ENCODE data around the gene LRRC8D.

LRRC8D gene

GRCh38 chr1:89866568-89866967 lies 45.7 kb downstream of the LRRC8D start (continued):
- no peak for TF ChIP-seq TOX (CRISPR knock-in tag; IDR thresholded peaks at IDR 0.05; ENCODE audit: borderline replicate concordance)

- no peak for TF ChIP-seq ZNF70 (CRISPR knock-in tag; IDR thresholded peaks at IDR 0.05)
- TF ChIP-seq ISL1 (CRISPR knock-in tag; IDR thresholded peaks at IDR 0.05) = no peak
- TF ChIP-seq PPARA (CRISPR knock-in tag; IDR thresholded peaks at IDR 0.05; ENCODE audit: borderline replicate concordance) = no peak
- TF ChIP-seq POU6F1 (CRISPR knock-in tag; IDR thresholded peaks at IDR 0.05; ENCODE audit: borderline replicate concordance, low read depth) = no peak
- TF ChIP-seq CSDC2 (CRISPR knock-in tag; IDR thresholded peaks at IDR 0.05) = no peak
- TF ChIP-seq ZFP30 (CRISPR knock-in tag; IDR thresholded peaks at IDR 0.05) = no peak
- no peak for TF ChIP-seq ARNTL (CRISPR knock-in tag; IDR thresholded peaks at IDR 0.05; ENCODE audit: borderline replicate concordance, low read depth)
- TF ChIP-seq OSR1 (CRISPR knock-in tag; IDR thresholded peaks at IDR 0.05) = no peak
- TF ChIP-seq TCF4 (CRISPR knock-in tag; IDR thresholded peaks at IDR 0.05; ENCODE audit: borderline replicate concordance) = no peak
- no peak for TF ChIP-seq ZC3H10 (CRISPR knock-in tag; IDR thresholded peaks at IDR 0.05)
- no peak for TF ChIP-seq CREB5 (CRISPR knock-in tag; IDR thresholded peaks at IDR 0.05; ENCODE audit: low read depth)
- TF ChIP-seq SNAI2 (CRISPR knock-in tag; IDR thresholded peaks at IDR 0.05) = no peak
- no peak for TF ChIP-seq PATZ1 (CRISPR knock-in tag; IDR thresholded peaks at IDR 0.05; ENCODE audit: borderline replicate concordance)
- no peak for TF ChIP-seq TOX (CRISPR knock-in tag; IDR thresholded peaks at IDR 0.05; ENCODE audit: borderline replicate concordance)
- no peak for TF ChIP-seq CSRNP3 (CRISPR knock-in tag; IDR thresholded peaks at IDR 0.05)
- TF ChIP-seq BACH2 (CRISPR knock-in tag; IDR thresholded peaks at IDR 0.05; ENCODE audit: borderline replicate concordance) = no peak
- TF ChIP-seq ZFP3 (CRISPR knock-in tag; IDR thresholded peaks at IDR 0.05) = no peak
- no peak for TF ChIP-seq GLIS3 (CRISPR knock-in tag; IDR thresholded peaks at IDR 0.05)
- ATAC-seq = no peak
These were observed 50.2 kb downstream of the LRRC8D start for GRCh38 chr1:89870998-89871397.

GRCh38 chr1:89871768-89872473 lies 51.1 kb downstream of the LRRC8D start:
- no peak for ATAC-seq
- TF ChIP-seq ZNF8 (CRISPR knock-in tag; IDR thresholded peaks at IDR 0.05) = no peak
- no peak for TF ChIP-seq SNAI2 (CRISPR knock-in tag; IDR thresholded peaks at IDR 0.05)
- no peak for TF ChIP-seq ESRRG (CRISPR knock-in tag; IDR thresholded peaks at IDR 0.05)
- TF ChIP-seq ZFP30 (CRISPR knock-in tag; IDR thresholded peaks at IDR 0.05) = no peak
- no peak for TF ChIP-seq PATZ1 (CRISPR knock-in tag; IDR thresholded peaks at IDR 0.05; ENCODE audit: borderline replicate concordance)
- no peak for TF ChIP-seq ZFP3 (CRISPR knock-in tag; IDR thresholded peaks at IDR 0.05)
- TF ChIP-seq PPARA (CRISPR knock-in tag; IDR thresholded peaks at IDR 0.05; ENCODE audit: borderline replicate concordance) = no peak
- TF ChIP-seq CSRNP3 (CRISPR knock-in tag; IDR thresholded peaks at IDR 0.05) = no peak
- no peak for TF ChIP-seq POU6F1 (CRISPR knock-in tag; IDR thresholded peaks at IDR 0.05; ENCODE audit: borderline replicate concordance, low read depth)
- no peak for TF ChIP-seq TSHZ2 (CRISPR knock-in tag; IDR thresholded peaks at IDR 0.05)
- TF ChIP-seq GLIS3 (CRISPR knock-in tag; IDR thresholded peaks at IDR 0.05) = no peak
- no peak for TF ChIP-seq ZNF565 (CRISPR knock-in tag; conservative IDR thresholded peaks at IDR 0.05; ENCODE audit: low read depth)

Data from SK-N-SH treated with all-trans-retinoic acid at 6 μM for 48 hours (cell line).